HepG2 (cell line): ENCODE results near the gene TUBGCP6. TPM values are rescaled to one million over a fixed set of nuclear protein-coding genes. Genes with fewer than 3 reads are reported as not detected.

Experiments used
- ATAC-seq: fragments of 200-7000 bp; cut with Tn5 transposase; 3 replicates; pipeline ENCODE4 v1.9.1; 2020; ENCODE audit warnings: mild to moderate bottlenecking, moderate library complexity
- BruUV-seq: library from RNA; stranded (reverse); fragments of 400-500 nt; replicated peaks from 2 replicates; lab custom pipeline; 2021; lab: Mats Ljungman, UMichigan
- CTCF ChIA-PET: fragments of 300-600 bp; formaldehyde crosslinking; extraction: SDS; loops from one replicate; lab custom pipeline; 2021; ENCODE audit warnings: low total read pairs, inconsistent platforms, low intra/inter-chr PET ratio; lab: Yijun Ruan, JAX
- POLR2A ChIA-PET: fragments of 350-600 bp; sonication (Branson Sonifier 250); formaldehyde crosslinking; loops from one replicate; lab custom pipeline; 2020; ENCODE audit warnings: antibody characterized with exemption, inconsistent platforms; lab: Yijun Ruan, JAX
- DNase-seq: peaks from one replicate; pipeline ENCODE4 v3.0.0-alpha.2; 2015; ENCODE audit warnings: low spot score
- FAIRE-seq: peaks from 3 replicates; lab custom pipeline; 2011; peaks lifted over from hg19 to GRCh38; lab: Jason Lieb, UNC
- H2AFZ ChIP-seq: one replicate; pipeline ENCODE4 v1.6.1; 2011; ENCODE audit warnings: low read length, inconsistent platforms
- H3K27ac ChIP-seq: fragments of 300-600 bp; 3 replicates; pipeline ENCODE4 v1.8.0; 2011; ENCODE audit warnings: mixed run types, mild to moderate bottlenecking, mixed read lengths, low read length, inconsistent platforms; ENCODE audit not compliant: insufficient read depth; ENCODE audit errors: extremely low read length
- H3K27me3 ChIP-seq, 2 experiments: fragments of 200-600 bp in 1 of 2; 2 replicates in 1 of 2; 3 replicates in 1 of 2; pipeline versions ENCODE4 v1.6.0 to v1.8.0; 2011; ENCODE audit warnings: low read length in 2 of 2, mild to moderate bottlenecking in 2 of 2, moderate library complexity in 2 of 2, inconsistent platforms in 1 of 2; ENCODE audit not compliant: insufficient read depth in 2 of 2, control insufficient read depth in 1 of 2
- H3K36me3 ChIP-seq, 2 experiments: fragments of 200-600 bp in 1 of 2; replicated peaks in 1 of 2; 2 replicates in 1 of 2; 3 replicates in 1 of 2; pipeline versions ENCODE4 v1.5.1 to v1.8.0; 2011; ENCODE audit warnings: low read length in 2 of 2, inconsistent platforms in 1 of 2; ENCODE audit not compliant: insufficient read depth in 2 of 2, control insufficient read depth in 1 of 2
- H3K4me1 ChIP-seq: 2 replicates; pipeline ENCODE4 v1.5.1; 2012; ENCODE audit warnings: low read length, inconsistent platforms; ENCODE audit not compliant: insufficient read depth
- H3K4me2 ChIP-seq: 2 replicates; pipeline ENCODE4 v1.6.0; 2011; ENCODE audit warnings: low read depth, low read length, inconsistent platforms
- H3K4me3 ChIP-seq, 3 experiments: fragments of 200-600 bp in 1 of 3; sonication (generic), shearing (Covaris generic) in 1 of 3; replicated peaks in 1 of 3; 2 replicates each; pipeline ENCODE4 v1.5.1; 2011 to 2016; ENCODE audit warnings: low read length in 3 of 3, inconsistent platforms in 2 of 3, low read depth in 2 of 3, mild to moderate bottlenecking in 2 of 3, control low read depth in 1 of 3, mixed read lengths in 1 of 3; ENCODE audit not compliant: insufficient read depth in 1 of 3
- H3K79me2 ChIP-seq: one replicate; pipeline ENCODE4 v1.6.1; 2011; ENCODE audit warnings: low read length, inconsistent platforms; ENCODE audit not compliant: insufficient read depth
- H3K9ac ChIP-seq: 2 replicates; pipeline ENCODE4 v1.6.0; 2011; ENCODE audit warnings: mild to moderate bottlenecking, low read depth, low read length, inconsistent platforms; ENCODE audit not compliant: insufficient read depth
- H3K9me3 ChIP-seq: 2 replicates; pipeline ENCODE4 v1.5.1; 2012; ENCODE audit warnings: mild to moderate bottlenecking, low read length
- H4K20me1 ChIP-seq: 2 replicates; pipeline ENCODE4 v1.6.0; 2011; ENCODE audit warnings: inconsistent platforms, mild to moderate bottlenecking, low read length, moderate library complexity; ENCODE audit not compliant: insufficient read depth
- DMAP1 ChIP-seq: IDR thresholded peaks from 2 replicates; pipeline ENCODE4 v1.6.1; 2016
- SIX1 ChIP-seq: sonication (generic); formaldehyde crosslinking; IDR thresholded peaks from 2 replicates; pipeline ENCODE4 v1.4.0; 2020; ENCODE audit warnings: missing genetic modification reagents, borderline replicate concordance
- SUZ12 ChIP-seq: fragments of 150-350 bp; IDR thresholded peaks from 2 replicates; pipeline ENCODE4 v1.6.1; 2014; ENCODE audit warnings: low read depth, low read length
- TEAD2 ChIP-seq: sonication (generic); formaldehyde crosslinking; IDR thresholded peaks from 2 replicates; pipeline ENCODE4 v1.9.0; 2021; ENCODE audit warnings: missing genetic modification reagents
- ZFP36L1 ChIP-seq: sonication (generic); formaldehyde crosslinking; IDR thresholded peaks from 2 replicates; pipeline ENCODE4 v1.8.0; 2022; ENCODE audit warnings: mild to moderate bottlenecking, missing genetic modification reagents, moderate library complexity
- ZMYM2 ChIP-seq: sonication (generic); formaldehyde crosslinking; IDR thresholded peaks from 2 replicates; pipeline ENCODE4 v1.8.0; 2022; ENCODE audit warnings: mild to moderate bottlenecking, missing genetic modification reagents
- ZNF3 ChIP-seq: IDR thresholded peaks from 2 replicates; pipeline ENCODE4 v1.7.0; 2017; ENCODE audit warnings: inconsistent platforms
- ZNF629 ChIP-seq: sonication (generic); formaldehyde crosslinking; conservative IDR thresholded peaks from 2 replicates; pipeline ENCODE4 v1.5.0; 2020; ENCODE audit warnings: missing genetic modification reagents
- ZNF720 ChIP-seq: sonication (generic); formaldehyde crosslinking; IDR thresholded peaks from 2 replicates; pipeline ENCODE4 v1.4.0; 2020; ENCODE audit warnings: missing genetic modification reagents
- WGBS: methylation state at CpG from one replicate; pipeline ENCODE4 v1.1.6; 2017; ENCODE audit warnings: low lambda C conversion rate; 5-methylcytosine and 5-hydroxymethylcytosine counted together
- in situ Hi-C: cut with HindIII; loops from 2 replicates; pipeline ENCODE4 v1.10.0; 2017; ENCODE audit warnings: low pct_unique_long_range_greater_than_20kb; ENCODE audit not compliant: extremely low pct_ligation_motif_present
- intact Hi-C: fragments of 100-400 bp; cut with micrococcal nuclease; formaldehyde crosslinking; loops from one replicate; pipeline ENCODE4 v1.10.0; 2022; ENCODE audit not compliant: unreplicated experiment
- polyA plus RNA-seq, 8 experiments: library from polyadenylated mRNA; depleted of rRNA in 3 of 8; stranded (reverse) in 7 of 8; unstranded in 1 of 8; fragments of >200 nt; fragmentation: Illumina TruSeq in 4 of 8; extraction: Trizol in 4 of 8; gene quantifications; 2 replicates each; pipeline versions ENCODE4 v1.2.1 to v1.2.3, GENCODE V29; 2011 to 2016; ENCODE audit warnings: low read depth in 4 of 8, missing spikeins in 1 of 8, mixed read lengths in 1 of 8; ENCODE audit not compliant: insufficient read depth in 1 of 8
- total RNA-seq, 5 experiments: library from RNA; depleted of rRNA; stranded (reverse); fragments of >200 nt; fragmentation: Illumina TruSeq; extraction: Trizol; gene quantifications; 2 replicates each; pipeline ENCODE4 v1.2.3, GENCODE V29; 2016; ENCODE audit warnings: low read depth in 1 of 5
- TF ChIP-seq, protein P1 (sequence below): sonication (generic); formaldehyde crosslinking; IDR thresholded peaks from 2 replicates; pipeline ENCODE4 v1.4.0; 2020; ENCODE audit warnings: mild to moderate bottlenecking, missing genetic modification reagents, borderline replicate concordance
- TF ChIP-seq, protein P2 (sequence below): IDR thresholded peaks from 2 replicates; pipeline ENCODE4 v1.6.1; 2016; ENCODE audit warnings: low read depth, borderline replicate concordance

TUBGCP6 gene
- total and polyA plus RNA-seq, 2 of the 13 experiments (the other 11 are each of a cell fraction or from before 2014, with no cell fraction given), result 14.6 to 15.7 TPM

DNA sequence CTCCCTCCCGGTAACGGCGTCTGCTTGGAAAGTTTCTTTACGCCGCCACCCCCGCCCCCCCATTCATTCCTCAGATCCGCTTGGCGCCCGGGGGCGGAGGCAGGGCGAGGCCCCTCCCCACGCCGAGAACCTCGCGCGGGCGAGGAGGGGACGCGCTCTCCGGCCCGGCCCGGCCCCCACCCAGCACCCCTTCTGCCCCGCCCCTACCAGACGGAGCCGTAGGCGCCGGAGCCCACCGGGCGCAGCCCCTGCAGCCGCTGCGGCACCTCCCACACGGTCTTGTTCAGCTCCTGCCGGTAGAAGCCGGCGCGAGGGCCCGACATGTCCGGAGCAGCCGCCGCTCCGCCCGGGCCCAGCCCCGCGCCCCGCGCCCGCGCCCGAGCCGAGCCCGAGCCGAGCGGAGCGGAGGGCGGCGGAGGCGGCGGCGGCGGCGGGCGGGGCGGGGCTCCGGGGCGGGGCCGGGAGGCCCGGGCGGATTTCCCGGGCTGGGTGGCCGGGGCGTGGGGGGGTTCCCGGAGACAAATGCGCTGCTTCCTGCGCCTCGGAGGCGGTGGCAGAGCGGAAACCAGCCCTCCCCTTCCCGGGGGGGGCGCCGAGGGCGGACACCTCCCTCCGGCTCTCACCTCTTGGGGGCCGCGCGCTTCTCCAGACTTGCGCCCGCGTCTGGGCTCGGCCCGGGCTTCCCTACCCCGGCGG lies 25.3 kb upstream of the TUBGCP6 start, which contains the start of gene MAPK11 (continued):
- TF ChIP-seq ZFP36L1 (CRISPR knock-in tag) (no peak), ZNF629 (CRISPR knock-in tag) (no peak), ZNF3 (CRISPR knock-in tag) (no peak)
- TF ChIP-seq, protein P1, sequence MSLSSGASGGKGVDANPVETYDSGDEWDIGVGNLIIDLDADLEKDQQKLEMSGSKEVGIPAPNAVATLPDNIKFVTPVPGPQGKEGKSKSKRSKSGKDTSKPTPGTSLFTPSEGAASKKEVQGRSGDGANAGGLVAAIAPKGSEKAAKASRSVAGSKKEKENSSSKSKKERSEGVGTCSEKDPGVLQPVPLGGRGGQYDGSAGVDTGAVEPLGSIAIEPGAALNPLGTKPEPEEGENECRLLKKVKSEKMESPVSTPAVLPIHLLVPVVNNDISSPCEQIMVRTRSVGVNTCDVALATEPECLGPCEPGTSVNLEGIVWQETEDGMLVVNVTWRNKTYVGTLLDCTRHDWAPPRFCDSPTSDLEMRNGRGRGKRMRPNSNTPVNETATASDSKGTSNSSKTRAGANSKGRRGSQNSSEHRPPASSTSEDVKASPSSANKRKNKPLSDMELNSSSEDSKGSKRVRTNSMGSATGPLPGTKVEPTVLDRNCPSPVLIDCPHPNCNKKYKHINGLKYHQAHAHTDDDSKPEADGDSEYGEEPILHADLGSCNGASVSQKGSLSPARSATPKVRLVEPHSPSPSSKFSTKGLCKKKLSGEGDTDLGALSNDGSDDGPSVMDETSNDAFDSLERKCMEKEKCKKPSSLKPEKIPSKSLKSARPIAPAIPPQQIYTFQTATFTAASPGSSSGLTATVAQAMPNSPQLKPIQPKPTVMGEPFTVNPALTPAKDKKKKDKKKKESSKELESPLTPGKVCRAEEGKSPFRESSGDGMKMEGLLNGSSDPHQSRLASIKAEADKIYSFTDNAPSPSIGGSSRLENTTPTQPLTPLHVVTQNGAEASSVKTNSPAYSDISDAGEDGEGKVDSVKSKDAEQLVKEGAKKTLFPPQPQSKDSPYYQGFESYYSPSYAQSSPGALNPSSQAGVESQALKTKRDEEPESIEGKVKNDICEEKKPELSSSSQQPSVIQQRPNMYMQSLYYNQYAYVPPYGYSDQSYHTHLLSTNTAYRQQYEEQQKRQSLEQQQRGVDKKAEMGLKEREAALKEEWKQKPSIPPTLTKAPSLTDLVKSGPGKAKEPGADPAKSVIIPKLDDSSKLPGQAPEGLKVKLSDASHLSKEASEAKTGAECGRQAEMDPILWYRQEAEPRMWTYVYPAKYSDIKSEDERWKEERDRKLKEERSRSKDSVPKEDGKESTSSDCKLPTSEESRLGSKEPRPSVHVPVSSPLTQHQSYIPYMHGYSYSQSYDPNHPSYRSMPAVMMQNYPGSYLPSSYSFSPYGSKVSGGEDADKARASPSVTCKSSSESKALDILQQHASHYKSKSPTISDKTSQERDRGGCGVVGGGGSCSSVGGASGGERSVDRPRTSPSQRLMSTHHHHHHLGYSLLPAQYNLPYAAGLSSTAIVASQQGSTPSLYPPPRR (CRISPR knock-in tag), result no peak

DNA sequence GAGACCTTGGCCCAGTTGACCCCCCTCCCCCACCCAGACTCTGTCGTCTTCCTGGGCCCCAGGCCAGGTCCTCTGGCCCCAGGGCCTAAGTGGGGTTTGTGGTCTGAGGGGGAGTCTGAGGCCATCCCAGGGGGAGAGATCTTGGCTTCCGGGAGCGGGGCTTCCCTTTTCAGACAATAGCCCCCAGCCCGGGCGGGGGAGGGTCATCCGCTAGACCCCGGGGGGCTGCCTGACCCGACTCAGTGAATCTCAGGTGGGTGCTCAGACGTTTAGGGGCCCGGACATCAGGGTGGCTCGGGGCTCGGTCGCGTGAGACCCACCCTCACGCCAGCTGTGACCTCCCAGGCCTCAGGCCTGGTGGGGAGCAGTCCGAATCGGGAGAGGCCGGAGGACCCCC lies 24.7 kb upstream of the TUBGCP6 start:
- DNase-seq (no peak), ATAC-seq (no peak), FAIRE-seq (no peak)
- intact Hi-C loops (no loop called here), in situ Hi-C loops (no loop called here)
- Histone ChIP-seq H3K4me3 (peak overlapping the region in 1 of 3 experiments; percentile 62; a peak in 2 of 6 replicates), H3K36me3 (no peaks in the 10 kb centered on the region), H3K27ac (no peak overlapping the region), H2AFZ (no peak overlapping the region), H3K4me1 (peaks cover 39% of the 10 kb centered on the region), H4K20me1 (peaks cover 7% of the 10 kb centered on the region; the same call in 1 of the 2 replicates), H3K9me3 (no peaks in the 10 kb centered on the region), H3K9ac (no peak overlapping the region), H3K79me2 (no peaks in the 10 kb centered on the region), H3K27me3 (peaks cover 13 to 50% of the 10 kb centered on the region in 2 experiments), H3K4me2 (peak overlapping the region; percentile 7; the same call in 1 of the 2 replicates)
- ChIA-PET CTCF (no interaction called here), POLR2A (no interaction called here)
- no TSS peak for BruUV-seq
- no CpG with 5 or more reads among the region's 18 CpGs for WGBS
- no peak for TF ChIP-seq TEAD2 (CRISPR knock-in tag)
- TF ChIP-seq, protein P2, sequence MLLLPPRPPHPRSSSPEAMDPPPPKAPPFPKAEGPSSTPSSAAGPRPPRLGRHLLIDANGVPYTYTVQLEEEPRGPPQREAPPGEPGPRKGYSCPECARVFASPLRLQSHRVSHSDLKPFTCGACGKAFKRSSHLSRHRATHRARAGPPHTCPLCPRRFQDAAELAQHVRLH (CRISPR knock-in tag), result no peak
- TF ChIP-seq ZNF720 (CRISPR knock-in tag), result no peak
- no peak for TF ChIP-seq SIX1 (CRISPR knock-in tag)
- no peak for TF ChIP-seq SUZ12
- TF ChIP-seq ZMYM2 (CRISPR knock-in tag), result no peak
- no peak for TF ChIP-seq DMAP1 (CRISPR knock-in tag)
